Measurements from ENCODE around the gene ZBED4.

- TF ChIP-seq POLR2A (IDR thresholded peaks at IDR 0.05; ENCODE audit: low read length) (no peak), GATA1 (IDR thresholded peaks at IDR 0.05; ENCODE audit: low read depth, low read length) (no peak)
These were observed 83.5 kb downstream of the ZBED4 start for GRCh38 chr22:49936973-49937757.
